H1 (cell line): ENCODE results near the gene IRGQ. TPM values are rescaled to one million over a fixed set of nuclear protein-coding genes. Genes with fewer than 3 reads are reported as not detected.

Experiments
- CTCF ChIA-PET: fragments of 300-600 bp; sonication (Branson Sonifier 250); formaldehyde crosslinking; loops from one replicate; lab custom pipeline; 2021; ENCODE audit not compliant: partially characterized antibody; lab: Charles Lee
- POLR2A ChIA-PET: fragments of 300-600 bp; sonication (Branson Sonifier 250); formaldehyde crosslinking; loops from one replicate; lab custom pipeline; 2021; ENCODE audit warnings: inconsistent platforms; ENCODE audit not compliant: partially characterized antibody; lab: Charles Lee
- DNase-seq, 2 experiments: peaks; one replicate each; pipeline versions ENCODE4 v3.0.0 to v3.0.0-alpha.2; 2010 to 2022; ENCODE audit warnings: low spot score in 2 of 2, low read depth in 1 of 2, mixed read lengths in 1 of 2
- FAIRE-seq: peaks from 2 replicates; lab custom pipeline; 2011; peaks lifted over from hg19 to GRCh38; lab: Jason Lieb, UNC
- H2AFZ ChIP-seq: 2 replicates; pipeline ENCODE4 v1.8.1; 2012; ENCODE audit warnings: low read length, inconsistent platforms
- H2AK5ac ChIP-seq: 2 replicates; pipeline ENCODE4 v1.6.1; 2013; ENCODE audit warnings: low read depth, low read length
- H2BK120ac ChIP-seq: replicated peaks from 2 replicates; pipeline ENCODE3; 2013; ENCODE audit warnings: low read depth, low read length, inconsistent platforms
- H2BK12ac ChIP-seq: 2 replicates; pipeline ENCODE4 v1.6.1; 2013; ENCODE audit warnings: low read depth, low read length
- H2BK15ac ChIP-seq: 2 replicates; pipeline ENCODE4 v1.6.1; 2013; ENCODE audit warnings: low read length
- H2BK20ac ChIP-seq: 2 replicates; pipeline ENCODE4 v1.6.1; 2013; ENCODE audit warnings: low read length
- H2BK5ac ChIP-seq: 2 replicates; pipeline ENCODE4 v1.6.1; 2013; ENCODE audit warnings: low read depth, low read length
- H3K14ac ChIP-seq: 2 replicates; pipeline ENCODE4 v1.6.1; 2013; ENCODE audit warnings: inconsistent platforms; ENCODE audit not compliant: insufficient read length
- H3K18ac ChIP-seq: 2 replicates; pipeline ENCODE4 v1.6.1; 2013; ENCODE audit warnings: low read length; ENCODE audit errors: extremely low read depth
- H3K23ac ChIP-seq: 2 replicates; pipeline ENCODE4 v1.6.1; 2013; ENCODE audit warnings: inconsistent platforms; ENCODE audit not compliant: insufficient read length
- H3K23me2 ChIP-seq: 2 replicates; pipeline ENCODE4 v1.6.1; 2013; ENCODE audit warnings: low read depth, low read length
- H3K27ac ChIP-seq: 2 replicates; pipeline ENCODE4 v1.6.1; 2011; ENCODE audit warnings: low read depth, low read length, inconsistent platforms
- H3K27me3 ChIP-seq, 4 experiments: replicated peaks in 1 of 4; 1 replicate in 1 of 4; 2 replicates in 3 of 4; pipeline versions ENCODE4 v1.6.1 to v1.8.1; 2011 to 2013; ENCODE audit warnings: low read length in 3 of 4, mild to moderate bottlenecking in 3 of 4, inconsistent platforms in 2 of 4, mixed read lengths in 2 of 4, moderate library complexity in 1 of 4; ENCODE audit not compliant: control insufficient read depth in 3 of 4, insufficient read depth in 3 of 4; ENCODE audit errors: extremely low read depth in 1 of 4
- H3K36me3 ChIP-seq, 4 experiments: 2 replicates each; pipeline versions ENCODE4 v1.6.1 to v1.8.1; 2011 to 2013; ENCODE audit warnings: mild to moderate bottlenecking in 4 of 4, low read length in 3 of 4, moderate library complexity in 2 of 4, control low read depth in 1 of 4, inconsistent platforms in 1 of 4; ENCODE audit not compliant: insufficient read depth in 4 of 4, control insufficient read depth in 2 of 4
- H3K4ac ChIP-seq: replicated peaks from 2 replicates; pipeline ENCODE3; 2013; ENCODE audit warnings: low read length, low read depth, mixed read lengths, inconsistent platforms; ENCODE audit not compliant: insufficient read length
- H3K4me1 ChIP-seq, 4 experiments: replicated peaks in 1 of 4; 1 replicate in 1 of 4; 2 replicates in 3 of 4; pipeline versions ENCODE4 v1.6.1 to v1.8.1; 2011 to 2013; ENCODE audit warnings: low read length in 3 of 4, inconsistent platforms in 2 of 4, mixed read lengths in 1 of 4; ENCODE audit not compliant: insufficient read depth in 4 of 4, control insufficient read depth in 3 of 4
- H3K4me2 ChIP-seq, 2 experiments: 2 replicates each; pipeline versions ENCODE4 v1.6.1 to v1.8.1; 2011 to 2013; ENCODE audit warnings: low read depth in 2 of 2, low read length in 2 of 2, control low read depth in 1 of 2, inconsistent platforms in 1 of 2, mild to moderate bottlenecking in 1 of 2; ENCODE audit not compliant: insufficient read depth in 1 of 2
- H3K4me3 ChIP-seq, 4 experiments: fragments of 200-600, 300-600 bp in 1 of 4; sonication (generic), shearing (Covaris generic), sonication (Bioruptor Twin) in 1 of 4; 2 replicates each; pipeline versions ENCODE4 v1.5.1 to v1.8.1; 2011 to 2016; ENCODE audit warnings: low read length in 4 of 4, low read depth in 3 of 4, control low read depth in 2 of 4, inconsistent platforms in 2 of 4, mild to moderate bottlenecking in 2 of 4, mixed read lengths in 1 of 4, moderate library complexity in 1 of 4; ENCODE audit not compliant: insufficient read depth in 2 of 4; ENCODE audit errors: extremely low read depth in 1 of 4
- H3K56ac ChIP-seq: replicated peaks from 2 replicates; pipeline ENCODE3; 2013; ENCODE audit warnings: low read depth, mild to moderate bottlenecking, mixed read lengths, low read length, inconsistent platforms; ENCODE audit not compliant: insufficient read length
- H3K79me1 ChIP-seq: 2 replicates; pipeline ENCODE4 v1.6.1; 2013; ENCODE audit warnings: low read depth, low read length, control low read depth
- H3K79me2 ChIP-seq, 2 experiments: 2 replicates each; pipeline versions ENCODE4 v1.6.1 to v1.8.1; 2012 to 2013; ENCODE audit warnings: low read length in 2 of 2, mild to moderate bottlenecking in 2 of 2, inconsistent platforms in 1 of 2; ENCODE audit not compliant: insufficient read depth in 2 of 2, control insufficient read depth in 1 of 2
- H3K9ac ChIP-seq, 4 experiments: replicated peaks in 1 of 4; 1 replicate in 1 of 4; 2 replicates in 3 of 4; pipeline versions ENCODE4 v1.6.1 to v1.8.1; 2011 to 2013; ENCODE audit warnings: low read depth in 3 of 4, low read length in 3 of 4, control low read depth in 2 of 4, mild to moderate bottlenecking in 2 of 4, moderate library complexity in 2 of 4, inconsistent platforms in 1 of 4; ENCODE audit errors: extremely low read depth in 1 of 4
- H3K9me3 ChIP-seq, 2 experiments: 2 replicates each; pipeline versions ENCODE4 v1.6.1 to v1.8.1; 2012 to 2013; ENCODE audit warnings: mild to moderate bottlenecking in 2 of 2, moderate library complexity in 2 of 2, control low read depth in 1 of 2, inconsistent platforms in 1 of 2, low read depth in 1 of 2, low read length in 1 of 2, mixed read lengths in 1 of 2; ENCODE audit not compliant: insufficient read depth in 2 of 2
- H4K20me1 ChIP-seq, 2 experiments: replicated peaks in 1 of 2; 2 replicates each; pipeline versions ENCODE3 to v1.8.1; 2011 to 2013; ENCODE audit warnings: inconsistent platforms in 2 of 2, low read length in 2 of 2, mild to moderate bottlenecking in 1 of 2; ENCODE audit not compliant: insufficient read depth in 2 of 2, control insufficient read depth in 1 of 2
- H4K5ac ChIP-seq: 2 replicates; pipeline ENCODE4 v1.6.1; 2013; ENCODE audit warnings: low read length, low read depth, mixed read lengths, inconsistent platforms; ENCODE audit not compliant: insufficient read length
- H4K8ac ChIP-seq: 2 replicates; pipeline ENCODE4 v1.8.0; 2013; ENCODE audit warnings: mild to moderate bottlenecking, moderate library complexity, low read length, inconsistent platforms; ENCODE audit not compliant: insufficient read depth; ENCODE audit errors: extremely low read depth
- H4K91ac ChIP-seq: replicated peaks from 2 replicates; pipeline ENCODE3; 2013; ENCODE audit warnings: low read length, mixed read lengths, inconsistent platforms; ENCODE audit not compliant: insufficient read length
- EGR1 ChIP-seq: IDR thresholded peaks from 2 replicates; pipeline ENCODE4 v1.6.1; 2011; ENCODE audit warnings: low read depth, low read length, borderline replicate concordance
- EP300 ChIP-seq, 2 experiments: IDR thresholded peaks; 1 replicate in 1 of 2; 2 replicates in 1 of 2; pipeline ENCODE4 v1.6.1; 2011 to 2012; ENCODE audit warnings: low read depth in 2 of 2, low read length in 2 of 2, mild to moderate bottlenecking in 2 of 2, borderline replicate concordance in 1 of 2, inconsistent platforms in 1 of 2, moderate library complexity in 1 of 2
- EZH2 ChIP-seq: fragments of 200-600 bp; sonication (generic); IDR thresholded peaks from 2 replicates; pipeline ENCODE4 v1.7.1; 2012; ENCODE audit warnings: low read depth, mild to moderate bottlenecking, moderate library complexity, low read length, inconsistent platforms; ENCODE audit not compliant: severe bottlenecking
- KDM1A ChIP-seq: fragments of 200-600, 300-600 bp; sonication (generic); IDR thresholded peaks from 2 replicates; pipeline ENCODE4 v1.7.1; 2016; ENCODE audit warnings: mild to moderate bottlenecking, low read length, borderline replicate concordance
- MAX ChIP-seq: IDR thresholded peaks from 2 replicates; pipeline ENCODE4 v1.6.1; 2012; ENCODE audit warnings: inconsistent platforms
- POU5F1 ChIP-seq: IDR thresholded peaks from 2 replicates; pipeline ENCODE4 v1.6.1; 2011; ENCODE audit warnings: low read depth, mild to moderate bottlenecking, low read length, moderate library complexity
- TCF12 ChIP-seq: IDR thresholded peaks from 2 replicates; pipeline ENCODE4 v1.6.1; 2011; ENCODE audit warnings: low read depth, mild to moderate bottlenecking, low read length
- WGBS, 2 experiments: shearing (Covaris generic) in 1 of 2; methylation state at CpG; one replicate each; pipeline versions ENCODE4 v1.1.6 to v1.1.7; 2013 to 2015; ENCODE audit warnings: low lambda C conversion rate in 2 of 2, mixed read lengths in 2 of 2, inconsistent platforms in 1 of 2, low coverage in 1 of 2, missing lambda C conversion rate in 1 of 2; ENCODE audit not compliant: insufficient replicate concordance in 2 of 2, insufficient coverage in 1 of 2, insufficient read length in 1 of 2; ENCODE audit errors: extremely low coverage in 1 of 2, missing lambda C conversion rate in 1 of 2; 5-methylcytosine and 5-hydroxymethylcytosine counted together
- polyA plus RNA-seq, 7 experiments: library from polyadenylated mRNA; depleted of rRNA in 3 of 7; stranded (reverse) in 5 of 7; unstranded in 2 of 7; fragments of >200 nt in 5 of 7; fragments of 200-250 nt in 2 of 7; gene quantifications; 1 replicate in 5 of 7; 2 replicates in 1 of 7; 4 replicates in 1 of 7; pipeline versions ENCODE4 v1.2.1 to v1.2.3, GENCODE V29; 2011 to 2013; ENCODE audit warnings: missing spikeins in 2 of 7, mixed read lengths in 2 of 7
- total RNA-seq: library from RNA; stranded (reverse); fragmentation: NEBNext Ultra II Directional; extraction: Animal tissue kit (Norgen Biotek cat#: 25700); gene quantifications from 2 replicates; pipeline ENCODE4 v1.2.1, GENCODE V29; 2021

Gene IRGQ
- total and polyA plus RNA-seq, 2 of the 8 experiments (the other 6 are each of a cell fraction or from before 2014, with no cell fraction given), result 16.0 to 42.9 TPM

- Histone ChIP-seq H2AFZ (no peak overlapping the region), H2BK20ac (no peak overlapping the region), H3K23ac (no peak overlapping the region), H3K4me1 (peaks cover 0 to 9% (median 4%) of the 10 kb centered on the region in 4 experiments; a peak in 4 of 7 replicates), H3K9me3 (no peaks in the 10 kb centered on the region), H4K8ac (no peak overlapping the region), H3K79me2 (peaks cover 0 to 10% of the 10 kb centered on the region in 2 experiments; a peak in 2 of 4 replicates), H2BK5ac (no peak overlapping the region), H2BK120ac (no peak overlapping the region), H3K4me2 (peak overlapping the region in 1 of 2 experiments; percentile 18; a peak in 1 of 4 replicates), H3K23me2 (peaks cover 6% of the 10 kb centered on the region), H3K56ac (no peak overlapping the region), H3K14ac (no peak overlapping the region), H3K4ac (no peak overlapping the region), H3K18ac (no peak overlapping the region), H3K79me1 (peaks cover 7% of the 10 kb centered on the region), H4K5ac (no peak overlapping the region), H3K36me3 (no peaks in the 10 kb centered on the region; a peak in 2 of 8 replicates), H3K27me3 (no peaks in the 10 kb centered on the region), H3K9ac (no peak overlapping the region), H3K4me3 (no peak overlapping the region), H4K20me1 (peaks cover 0 to 4% of the 10 kb centered on the region in 2 experiments), H2BK15ac (no peak overlapping the region), H2BK12ac (no peak overlapping the region), H3K27ac (0 out of 2 replicates have a peak overlapping the region, but pooled peaks have one; percentile 38), H4K91ac (no peak overlapping the region), H2AK5ac (no peak overlapping the region)
- DNase-seq, result no peak
- POLR2A ChIA-PET, result interaction anchor here (1.1 to 1.7 kb wide), 4 partner anchors 10 to 44 kb away, joined by 3 to 7 read pairs (median 4); partner anchors contain the start of gene ZNF575
- CTCF ChIA-PET, result interaction anchor here (1.0 to 9.3 kb wide), 7 partner anchors 7 to 89 kb away, joined by 3 to 82 read pairs (median 4); no protein-coding TSS in a partner anchor
- WGBS, 2 experiments, result 87% methylated on average over 5 of the region's 5 CpGs; no CpG with 5 or more reads in 1 of the 2 experiments
- FAIRE-seq, result no peak
- TF ChIP-seq MAX (peak; percentile 65), EP300 (IDR thresholded peaks at IDR 0.05; ENCODE audit: borderline replicate concordance in 1 of 2, low read depth in 2 of 2, low read length in 2 of 2) (peak in 1 of 2 experiments; percentile 59; a peak in 1 of 3 replicates), EZH2 (no peak), KDM1A (peak; percentile 99), EGR1 (0 out of 2 replicates have a peak, but pooled peaks have one; percentile 17), POU5F1 (peak; percentile 70; the same call in 1 of the 2 replicates), TCF12 (peak; percentile 97)
Observed at GRCh38 chr19:43570174-43570791, 25.7 kb downstream of the IRGQ start.
